ENCODE data around the gene LPP.

DNA sequence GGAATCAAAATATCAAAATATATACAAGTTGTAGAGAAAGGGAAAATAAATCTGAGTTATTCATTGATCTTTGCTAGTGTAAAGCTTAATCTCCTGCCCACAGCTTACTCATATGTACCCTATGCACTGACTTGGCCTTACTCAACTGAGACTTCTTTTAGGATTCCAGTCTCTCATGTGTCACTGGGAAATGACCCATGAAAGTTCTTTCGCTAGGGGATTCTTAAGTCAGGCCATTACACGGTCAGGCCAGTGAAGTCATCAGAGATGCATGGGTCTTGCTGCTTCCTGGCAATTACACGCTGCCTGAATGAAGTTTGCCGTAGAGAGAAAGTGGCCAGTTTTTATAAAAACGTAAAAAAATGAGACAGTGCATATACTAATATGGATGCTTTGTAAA lies 20.7 kb upstream of the LPP start:
- TF ChIP-seq, protein P1, sequence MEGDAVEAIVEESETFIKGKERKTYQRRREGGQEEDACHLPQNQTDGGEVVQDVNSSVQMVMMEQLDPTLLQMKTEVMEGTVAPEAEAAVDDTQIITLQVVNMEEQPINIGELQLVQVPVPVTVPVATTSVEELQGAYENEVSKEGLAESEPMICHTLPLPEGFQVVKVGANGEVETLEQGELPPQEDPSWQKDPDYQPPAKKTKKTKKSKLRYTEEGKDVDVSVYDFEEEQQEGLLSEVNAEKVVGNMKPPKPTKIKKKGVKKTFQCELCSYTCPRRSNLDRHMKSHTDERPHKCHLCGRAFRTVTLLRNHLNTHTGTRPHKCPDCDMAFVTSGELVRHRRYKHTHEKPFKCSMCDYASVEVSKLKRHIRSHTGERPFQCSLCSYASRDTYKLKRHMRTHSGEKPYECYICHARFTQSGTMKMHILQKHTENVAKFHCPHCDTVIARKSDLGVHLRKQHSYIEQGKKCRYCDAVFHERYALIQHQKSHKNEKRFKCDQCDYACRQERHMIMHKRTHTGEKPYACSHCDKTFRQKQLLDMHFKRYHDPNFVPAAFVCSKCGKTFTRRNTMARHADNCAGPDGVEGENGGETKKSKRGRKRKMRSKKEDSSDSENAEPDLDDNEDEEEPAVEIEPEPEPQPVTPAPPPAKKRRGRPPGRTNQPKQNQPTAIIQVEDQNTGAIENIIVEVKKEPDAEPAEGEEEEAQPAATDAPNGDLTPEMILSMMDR (IDR thresholded peaks at IDR 0.05; ENCODE audit: borderline replicate concordance, extremely low read depth, low read length, poor library complexity, severe bottlenecking): no peak
- TF ChIP-seq EZH2 (IDR thresholded peaks at IDR 0.05; ENCODE audit: borderline replicate concordance, low read depth, low read length, severe bottlenecking): no peak

Data from DND-41 (cell line).